ENCODE measurements around the gene GNG7. TPM values are rescaled to one million over a fixed set of nuclear protein-coding genes. Genes with fewer than 3 reads are reported as not detected.

The GNG7 gene
- total and polyA plus RNA-seq, 10 of the 15 experiments (the other 5 are each of a cell fraction or from before 2014, with no cell fraction given): 1.9 to 13.6 (median 6.5) TPM

DNA sequence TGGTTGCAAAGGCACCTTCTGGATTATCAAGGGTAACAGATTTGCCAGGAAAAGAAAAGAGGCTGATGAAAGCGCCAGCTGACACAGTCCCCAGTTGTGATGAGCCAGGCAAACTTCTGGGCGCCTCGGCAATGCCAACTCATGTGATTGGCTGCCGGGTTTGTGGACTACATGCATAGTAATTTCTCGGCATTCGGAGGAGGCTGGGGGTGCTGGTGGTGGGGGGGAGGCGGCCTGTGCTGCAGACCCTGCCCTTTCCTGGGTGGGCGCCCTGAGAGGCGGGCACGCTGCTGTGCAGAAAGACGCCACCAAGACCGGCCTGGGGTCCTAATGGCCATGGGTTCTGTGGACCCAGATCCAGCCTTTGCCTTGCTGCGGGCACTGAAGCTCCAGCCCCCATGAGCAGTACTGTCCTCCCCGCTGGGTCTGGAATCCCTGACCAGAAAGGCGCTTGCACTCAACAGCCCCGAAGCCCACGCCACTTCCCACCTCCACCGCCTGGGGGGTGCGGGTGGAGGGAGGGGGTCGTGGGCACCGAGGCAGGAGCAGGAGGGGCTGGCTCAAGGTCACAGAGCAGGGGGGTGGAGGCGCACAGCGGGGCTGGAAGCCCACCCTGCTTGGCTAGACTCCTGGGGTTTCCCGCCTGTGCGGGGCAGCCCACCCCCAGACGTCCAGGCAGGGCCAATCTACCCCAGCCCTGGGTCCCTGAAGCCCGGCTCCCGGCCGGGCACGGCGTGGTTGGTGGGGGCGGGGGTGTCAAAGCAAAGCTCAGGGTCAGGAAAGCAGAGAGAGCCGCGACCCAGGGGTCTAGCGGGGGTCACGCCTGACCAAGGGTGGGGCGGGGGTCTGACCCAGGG lies 17.7 kb upstream of the GNG7 start (continued):
- TF ChIP-seq, protein P1, sequence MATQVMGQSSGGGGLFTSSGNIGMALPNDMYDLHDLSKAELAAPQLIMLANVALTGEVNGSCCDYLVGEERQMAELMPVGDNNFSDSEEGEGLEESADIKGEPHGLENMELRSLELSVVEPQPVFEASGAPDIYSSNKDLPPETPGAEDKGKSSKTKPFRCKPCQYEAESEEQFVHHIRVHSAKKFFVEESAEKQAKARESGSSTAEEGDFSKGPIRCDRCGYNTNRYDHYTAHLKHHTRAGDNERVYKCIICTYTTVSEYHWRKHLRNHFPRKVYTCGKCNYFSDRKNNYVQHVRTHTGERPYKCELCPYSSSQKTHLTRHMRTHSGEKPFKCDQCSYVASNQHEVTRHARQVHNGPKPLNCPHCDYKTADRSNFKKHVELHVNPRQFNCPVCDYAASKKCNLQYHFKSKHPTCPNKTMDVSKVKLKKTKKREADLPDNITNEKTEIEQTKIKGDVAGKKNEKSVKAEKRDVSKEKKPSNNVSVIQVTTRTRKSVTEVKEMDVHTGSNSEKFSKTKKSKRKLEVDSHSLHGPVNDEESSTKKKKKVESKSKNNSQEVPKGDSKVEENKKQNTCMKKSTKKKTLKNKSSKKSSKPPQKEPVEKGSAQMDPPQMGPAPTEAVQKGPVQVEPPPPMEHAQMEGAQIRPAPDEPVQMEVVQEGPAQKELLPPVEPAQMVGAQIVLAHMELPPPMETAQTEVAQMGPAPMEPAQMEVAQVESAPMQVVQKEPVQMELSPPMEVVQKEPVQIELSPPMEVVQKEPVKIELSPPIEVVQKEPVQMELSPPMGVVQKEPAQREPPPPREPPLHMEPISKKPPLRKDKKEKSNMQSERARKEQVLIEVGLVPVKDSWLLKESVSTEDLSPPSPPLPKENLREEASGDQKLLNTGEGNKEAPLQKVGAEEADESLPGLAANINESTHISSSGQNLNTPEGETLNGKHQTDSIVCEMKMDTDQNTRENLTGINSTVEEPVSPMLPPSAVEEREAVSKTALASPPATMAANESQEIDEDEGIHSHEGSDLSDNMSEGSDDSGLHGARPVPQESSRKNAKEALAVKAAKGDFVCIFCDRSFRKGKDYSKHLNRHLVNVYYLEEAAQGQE (IDR thresholded peaks at IDR 0.05; ENCODE audit: low read depth, low read length): no peak
- peak; percentile 50; the same call in 1 of the 2 replicates for TF ChIP-seq NFYB (IDR thresholded peaks at IDR 0.05; ENCODE audit: insufficient read depth, low read depth, low read length)
- TF ChIP-seq MEF2B (IDR thresholded peaks at IDR 0.05; ENCODE audit: partially characterized antibody, poor library complexity, severe bottlenecking): no peak
- no peak for TF ChIP-seq TARDBP (IDR thresholded peaks at IDR 0.05; ENCODE audit: borderline replicate concordance)
- TF ChIP-seq NR2F1 (conservative IDR thresholded peaks at IDR 0.05): no peak
- no peak for TF ChIP-seq NBN (IDR thresholded peaks at IDR 0.05)

DNA sequence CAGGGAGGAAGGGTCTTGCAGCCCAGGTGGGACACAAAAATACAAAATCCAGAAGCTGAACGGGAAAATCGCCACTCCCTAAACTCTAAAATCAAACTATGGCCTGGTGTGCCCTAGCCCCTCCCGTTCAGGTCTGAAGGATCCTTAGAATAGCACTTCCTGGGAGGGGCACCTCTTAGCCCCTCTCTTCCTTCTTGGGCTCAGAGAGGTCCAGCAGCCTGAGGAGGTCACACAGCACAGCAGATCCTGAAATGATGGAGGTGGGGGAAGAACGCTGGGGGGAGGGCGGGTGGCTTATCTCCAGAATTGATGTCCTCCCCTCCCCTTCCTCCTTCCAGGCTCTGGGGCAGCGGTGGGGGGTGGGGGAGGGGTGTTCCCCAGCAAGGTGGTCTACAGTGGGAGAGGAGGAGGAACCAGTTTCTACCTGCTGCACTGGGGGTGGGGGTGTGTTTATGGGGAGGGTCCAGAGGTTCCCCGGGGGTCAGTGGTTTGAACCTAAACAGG lies 16.8 kb upstream of the GNG7 start:
- ChIA-PET CTCF (no interaction called here), RAD21 (ENCODE audit: unreplicated experiment) (no interaction called here), POLR2A (no interaction called here), SMC1A (ENCODE audit: uncharacterized antibody, unreplicated experiment) (no interaction called here)
- peaks cover 7% of the 10 kb centered on the region; the same call in 1 of the 3 replicates for H3K9me3 ChIP-seq (replicated peaks; ENCODE audit: control insufficient read depth, insufficient read depth, low read length)
- intact Hi-C loops (cut with micrococcal nuclease; ENCODE audit: unreplicated experiment): no loop called here
- no peak overlapping the region for H3K9ac ChIP-seq (ENCODE audit: control insufficient read depth, insufficient read depth, low read length)
- no peak overlapping the region for H2AFZ ChIP-seq (ENCODE audit: control insufficient read depth, low read depth, low read length)
- FAIRE-seq (no peak), DNase-seq (ENCODE audit: low read depth, low spot score) (no peak), ATAC-seq (no peak)
- no peak overlapping the region for H3K4me3 ChIP-seq
- no peaks in the 10 kb centered on the region for H3K36me3 ChIP-seq (ENCODE audit: control insufficient read depth in 2 of 2, insufficient read depth in 2 of 2, low read length in 1 of 2)
- no peak overlapping the region for H3K4me2 ChIP-seq (ENCODE audit: control insufficient read depth, insufficient read depth)
- H3K79me2 ChIP-seq (ENCODE audit: control insufficient read depth, insufficient read depth, low read length): no peaks in the 10 kb centered on the region
- TF ChIP-seq MTA2 (IDR thresholded peaks at IDR 0.05; ENCODE audit: low read depth) (no peak), ZNF207 (IDR thresholded peaks at IDR 0.05; ENCODE audit: borderline replicate concordance) (no peak), TCF12 (IDR thresholded peaks at IDR 0.05; ENCODE audit: low read depth, low read length) (no peak), POU2F2 (IDR thresholded peaks at IDR 0.05; ENCODE audit: borderline replicate concordance, low read depth, low read length) (no peak), BMI1 (IDR thresholded peaks at IDR 0.05; ENCODE audit: borderline replicate concordance) (no peak)
- TF ChIP-seq, protein P2, sequence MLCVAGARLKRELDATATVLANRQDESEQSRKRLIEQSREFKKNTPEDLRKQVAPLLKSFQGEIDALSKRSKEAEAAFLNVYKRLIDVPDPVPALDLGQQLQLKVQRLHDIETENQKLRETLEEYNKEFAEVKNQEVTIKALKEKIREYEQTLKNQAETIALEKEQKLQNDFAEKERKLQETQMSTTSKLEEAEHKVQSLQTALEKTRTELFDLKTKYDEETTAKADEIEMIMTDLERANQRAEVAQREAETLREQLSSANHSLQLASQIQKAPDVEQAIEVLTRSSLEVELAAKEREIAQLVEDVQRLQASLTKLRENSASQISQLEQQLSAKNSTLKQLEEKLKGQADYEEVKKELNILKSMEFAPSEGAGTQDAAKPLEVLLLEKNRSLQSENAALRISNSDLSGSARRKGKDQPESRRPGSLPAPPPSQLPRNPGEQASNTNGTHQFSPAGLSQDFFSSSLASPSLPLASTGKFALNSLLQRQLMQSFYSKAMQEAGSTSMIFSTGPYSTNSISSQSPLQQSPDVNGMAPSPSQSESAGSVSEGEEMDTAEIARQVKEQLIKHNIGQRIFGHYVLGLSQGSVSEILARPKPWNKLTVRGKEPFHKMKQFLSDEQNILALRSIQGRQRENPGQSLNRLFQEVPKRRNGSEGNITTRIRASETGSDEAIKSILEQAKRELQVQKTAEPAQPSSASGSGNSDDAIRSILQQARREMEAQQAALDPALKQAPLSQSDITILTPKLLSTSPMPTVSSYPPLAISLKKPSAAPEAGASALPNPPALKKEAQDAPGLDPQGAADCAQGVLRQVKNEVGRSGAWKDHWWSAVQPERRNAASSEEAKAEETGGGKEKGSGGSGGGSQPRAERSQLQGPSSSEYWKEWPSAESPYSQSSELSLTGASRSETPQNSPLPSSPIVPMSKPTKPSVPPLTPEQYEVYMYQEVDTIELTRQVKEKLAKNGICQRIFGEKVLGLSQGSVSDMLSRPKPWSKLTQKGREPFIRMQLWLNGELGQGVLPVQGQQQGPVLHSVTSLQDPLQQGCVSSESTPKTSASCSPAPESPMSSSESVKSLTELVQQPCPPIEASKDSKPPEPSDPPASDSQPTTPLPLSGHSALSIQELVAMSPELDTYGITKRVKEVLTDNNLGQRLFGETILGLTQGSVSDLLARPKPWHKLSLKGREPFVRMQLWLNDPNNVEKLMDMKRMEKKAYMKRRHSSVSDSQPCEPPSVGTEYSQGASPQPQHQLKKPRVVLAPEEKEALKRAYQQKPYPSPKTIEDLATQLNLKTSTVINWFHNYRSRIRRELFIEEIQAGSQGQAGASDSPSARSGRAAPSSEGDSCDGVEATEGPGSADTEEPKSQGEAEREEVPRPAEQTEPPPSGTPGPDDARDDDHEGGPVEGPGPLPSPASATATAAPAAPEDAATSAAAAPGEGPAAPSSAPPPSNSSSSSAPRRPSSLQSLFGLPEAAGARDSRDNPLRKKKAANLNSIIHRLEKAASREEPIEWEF (IDR thresholded peaks at IDR 0.05; ENCODE audit: insufficient replicate concordance, low read depth, low read length): no peak
- H3K27me3 ChIP-seq (replicated peaks in 1 of 2; ENCODE audit: control insufficient read depth in 2 of 2, insufficient read depth in 2 of 2, low read length in 1 of 2): peaks cover 3 to 4% of the 10 kb centered on the region in 2 experiments; a peak in 1 of 4 replicates
- WGBS (ENCODE audit: insufficient coverage, insufficient replicate concordance, low lambda C conversion rate, missing lambda C conversion rate): 5% methylated on average over 6 of the region's 7 CpGs
- in situ Hi-C loops (cut with MboI): no loop called here
- H3K4me1 ChIP-seq (ENCODE audit: control insufficient read depth, insufficient read depth, low read length): no peaks in the 10 kb centered on the region
- no peaks in the 10 kb centered on the region for H4K20me1 ChIP-seq (ENCODE audit: control insufficient read depth, insufficient read depth)
- no TSS peak for BruUV-seq (replicated peaks)
- no peak overlapping the region for H3K27ac ChIP-seq (ENCODE audit: control insufficient read depth, insufficient read depth)

Measured in GM12878 (cell line).